GM18517 (cell line): ENCODE measurements around the gene MYO10.
A peak's percentile ranks its signal among the peaks of the same experiment; 100 is the strongest.
"Not testable (repeated sequence)": the region's sequence is repeated elsewhere in the genome, so short reads cannot be mapped to it uniquely, and the experiment has no call there.

Source experiments
- ATAC-seq: cut with Tn5 transposase; IDR thresholded peaks from one replicate; pipeline ENCODE4 v1.9.1; 2021; ENCODE audit warnings: mild to moderate bottlenecking, moderate library complexity; ENCODE audit not compliant: unreplicated experiment

The MYO10 gene

GRCh38 chr5:16723821-16724220 lies 212.3 kb downstream of the MYO10 start:
- no peak for ATAC-seq

GRCh38 chr5:16722097-16722495 lies 214.0 kb downstream of the MYO10 start:
- ATAC-seq = no peak

- ATAC-seq = no peak
These were observed 214.7 kb downstream of the MYO10 start for GRCh38 chr5:16721151-16722096.

- not testable (repeated sequence) for ATAC-seq
These were observed 218.1 kb downstream of the MYO10 start for GRCh38 chr5:16718036-16718435.

- no peak for ATAC-seq
These were observed 222.6 kb downstream of the MYO10 start for GRCh38 chr5:16713386-16713928.

GRCh38 chr5:16712620-16713019 lies 223.5 kb downstream of the MYO10 start:
- ATAC-seq = no peak

GRCh38 chr5:16712178-16712577 lies 223.9 kb downstream of the MYO10 start:
- ATAC-seq = no peak

GRCh38 chr5:16709691-16710433 lies 226.2 kb downstream of the MYO10 start:
- no peak for ATAC-seq

- ATAC-seq = no peak
These were observed 228.3 kb downstream of the MYO10 start for GRCh38 chr5:16707869-16708192.

- ATAC-seq = no peak
These were observed 228.8 kb downstream of the MYO10 start for GRCh38 chr5:16707168-16707868.

- no peak for ATAC-seq
These were observed 231.1 kb downstream of the MYO10 start for GRCh38 chr5:16704945-16705344.

GRCh38 chr5:16702964-16703363 lies 233.1 kb downstream of the MYO10 start:
- ATAC-seq = no peak

- no peak for ATAC-seq
These were observed 234.7 kb downstream of the MYO10 start for GRCh38 chr5:16701134-16702099.

GRCh38 chr5:16700081-16700480 lies 236.0 kb downstream of the MYO10 start:
- no peak for ATAC-seq

GRCh38 chr5:16695779-16696178 lies 240.3 kb downstream of the MYO10 start:
- no peak for ATAC-seq

- no peak for ATAC-seq
These were observed 242.2 kb downstream of the MYO10 start for GRCh38 chr5:16693879-16694278.

- ATAC-seq = no peak
These were observed 244.4 kb downstream of the MYO10 start for GRCh38 chr5:16691731-16692130.

GRCh38 chr5:16690243-16690852 lies 245.7 kb downstream of the MYO10 start:
- ATAC-seq = peak; percentile 73

GRCh38 chr5:16687898-16688297 lies 248.2 kb downstream of the MYO10 start:
- ATAC-seq = no peak

- no peak for ATAC-seq
These were observed 251.0 kb downstream of the MYO10 start for GRCh38 chr5:16685069-16685468.
